Mesenchymal stem cell (in vitro differentiated cells and primary cell): ENCODE data around the gene CD200R1L.

Experiments used
- DNase-seq: peaks from one replicate; pipeline ENCODE4 v3.0.0-alpha.2; 2013
- H2AFZ ChIP-seq: one replicate; pipeline ENCODE4 v1.6.1; 2013; ENCODE audit warnings: low read depth, mild to moderate bottlenecking, control low read depth, inconsistent platforms, low read length, moderate library complexity
- H2AK5ac ChIP-seq: 2 replicates; pipeline ENCODE4 v1.6.1; 2013; ENCODE audit warnings: low read length, moderate library complexity, mild to moderate bottlenecking, inconsistent platforms; ENCODE audit not compliant: severe bottlenecking
- H2BK120ac ChIP-seq: one replicate; pipeline ENCODE4 v1.6.1; 2013; ENCODE audit warnings: low read depth, mild to moderate bottlenecking, inconsistent platforms, low read length, moderate library complexity
- H2BK12ac ChIP-seq, 2 experiments: one replicate each; pipeline ENCODE4 v1.6.1; 2013; ENCODE audit warnings: inconsistent platforms in 2 of 2, low read length in 2 of 2, mild to moderate bottlenecking in 2 of 2, moderate library complexity in 2 of 2, control low read depth in 1 of 2
- H2BK15ac ChIP-seq: one replicate; pipeline ENCODE4 v1.6.1; 2013; ENCODE audit warnings: mild to moderate bottlenecking, low read depth, inconsistent platforms; ENCODE audit not compliant: poor library complexity, severe bottlenecking
- H2BK5ac ChIP-seq: 2 replicates; pipeline ENCODE4 v1.6.1; 2013; ENCODE audit warnings: low read depth, mild to moderate bottlenecking, low read length, control low read depth, inconsistent platforms; ENCODE audit not compliant: poor library complexity, severe bottlenecking
- H3K14ac ChIP-seq, 2 experiments: one replicate each; pipeline ENCODE4 v1.6.1; 2013; ENCODE audit warnings: inconsistent platforms in 2 of 2, low read length in 2 of 2, control low read depth in 1 of 2, mild to moderate bottlenecking in 1 of 2, moderate library complexity in 1 of 2
- H3K18ac ChIP-seq, 2 experiments: one replicate each; pipeline ENCODE4 v1.6.1; 2013; ENCODE audit warnings: inconsistent platforms in 2 of 2, low read length in 2 of 2, control low read depth in 1 of 2, low read depth in 1 of 2, mild to moderate bottlenecking in 1 of 2
- H3K23ac ChIP-seq, 2 experiments: one replicate each; pipeline ENCODE4 v1.6.1; 2013; ENCODE audit warnings: inconsistent platforms in 2 of 2, low read length in 2 of 2, mild to moderate bottlenecking in 2 of 2, moderate library complexity in 2 of 2, control low read depth in 1 of 2
- H3K27ac ChIP-seq: 2 replicates; pipeline ENCODE4 v1.5.1; 2013; ENCODE audit warnings: mild to moderate bottlenecking, moderate library complexity, low read length, control low read depth, inconsistent platforms; ENCODE audit not compliant: poor library complexity, severe bottlenecking
- H3K27me3 ChIP-seq, 2 experiments: 2 replicates each; pipeline versions ENCODE4 v1.6.1 to v1.7.0; 2013; ENCODE audit warnings: low read length in 2 of 2, mild to moderate bottlenecking in 2 of 2, moderate library complexity in 2 of 2, control low read depth in 1 of 2, inconsistent platforms in 1 of 2; ENCODE audit not compliant: control insufficient read depth in 1 of 2, insufficient read depth in 1 of 2
- H3K36me3 ChIP-seq, 2 experiments: 2 replicates each; pipeline versions ENCODE4 v1.6.1 to v1.7.0; 2013; ENCODE audit warnings: low read length in 2 of 2, control low read depth in 1 of 2, inconsistent platforms in 1 of 2, low read depth in 1 of 2, mild to moderate bottlenecking in 1 of 2; ENCODE audit not compliant: insufficient read depth in 2 of 2, control insufficient read depth in 1 of 2
- H3K4ac ChIP-seq, 2 experiments: one replicate each; pipeline ENCODE4 v1.6.1; 2013; ENCODE audit warnings: inconsistent platforms in 2 of 2, low read length in 2 of 2, mild to moderate bottlenecking in 2 of 2, moderate library complexity in 2 of 2, control low read depth in 1 of 2, low read depth in 1 of 2
- H3K4me1 ChIP-seq: 2 replicates; pipeline ENCODE4 v1.6.1; 2013; ENCODE audit warnings: low read depth, low read length, control low read depth; ENCODE audit not compliant: control insufficient read depth, insufficient read depth
- H3K4me2 ChIP-seq: 2 replicates; pipeline ENCODE4 v1.6.1; 2013; ENCODE audit warnings: low read length, mild to moderate bottlenecking, inconsistent platforms; ENCODE audit not compliant: poor library complexity, severe bottlenecking
- H3K4me3 ChIP-seq, 2 experiments: 2 replicates each; pipeline versions ENCODE4 v1.5.1 to v1.7.0; 2013; ENCODE audit warnings: low read length in 2 of 2, mild to moderate bottlenecking in 2 of 2, control low read depth in 1 of 2, low read depth in 1 of 2; ENCODE audit not compliant: insufficient read depth in 1 of 2
- H3K79me1 ChIP-seq: replicated peaks from 2 replicates; pipeline ENCODE4 v1.6.1; 2013; ENCODE audit warnings: mild to moderate bottlenecking, control low read depth, low read length, inconsistent platforms; ENCODE audit not compliant: poor library complexity, severe bottlenecking
- H3K9ac ChIP-seq: 2 replicates; pipeline ENCODE4 v1.7.0; 2013; ENCODE audit warnings: mild to moderate bottlenecking, low read length, moderate library complexity
- H3K9me3 ChIP-seq: 2 replicates; pipeline ENCODE4 v1.7.0; 2013; ENCODE audit warnings: mild to moderate bottlenecking, low read length; ENCODE audit not compliant: control insufficient read depth
- H4K8ac ChIP-seq: one replicate; pipeline ENCODE4 v1.6.1; 2013; ENCODE audit warnings: inconsistent platforms, mild to moderate bottlenecking, low read length, moderate library complexity
- H4K91ac ChIP-seq: one replicate; pipeline ENCODE4 v1.6.1; 2013; ENCODE audit warnings: mild to moderate bottlenecking, low read length, inconsistent platforms
- WGBS: methylation state at CpG from one replicate; pipeline ENCODE4 v1.1.7; 2013; ENCODE audit warnings: mixed read lengths; 5-methylcytosine and 5-hydroxymethylcytosine counted together

The CD200R1L gene

DNA sequence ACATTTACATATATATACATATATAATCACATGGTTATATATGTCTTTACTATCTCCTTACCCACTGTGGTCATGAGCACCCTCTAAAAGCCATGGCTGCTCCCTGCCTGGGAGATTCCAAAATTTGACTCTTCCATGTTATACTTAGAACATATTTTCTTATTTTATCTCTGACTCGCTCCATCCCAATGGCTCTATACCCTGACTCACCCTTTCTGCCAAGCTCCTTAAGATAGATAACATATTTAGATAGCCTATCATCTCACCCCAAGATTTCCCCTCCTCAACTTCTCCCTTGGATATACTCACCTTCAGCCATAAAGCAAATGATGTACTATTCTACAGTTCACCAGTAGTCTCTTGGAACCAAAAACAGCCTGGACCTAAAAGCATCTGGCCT, 65.1 kb downstream of the CD200R1L start:
- no peak for DNase-seq
- Histone ChIP-seq H3K14ac (no peak overlapping the region), H3K27me3 (no peaks in the 10 kb centered on the region), H3K18ac (no peak overlapping the region), H4K8ac (no peak overlapping the region), H2BK15ac (no peak overlapping the region), H3K4me3 (no peak overlapping the region), H2BK120ac (no peak overlapping the region), H3K23ac (no peak overlapping the region), H4K91ac (no peak overlapping the region), H3K79me1 (no peaks in the 10 kb centered on the region), H3K9ac (peak overlapping the region; percentile 28), H3K4ac (no peak overlapping the region), H3K27ac (no peak overlapping the region), H3K36me3 (no peaks in the 10 kb centered on the region), H3K9me3 (no peaks in the 10 kb centered on the region), H2AFZ (no peak overlapping the region), H2AK5ac (no peak overlapping the region), H2BK12ac (no peak overlapping the region), H2BK5ac (no peak overlapping the region), H3K4me1 (no peaks in the 10 kb centered on the region), H3K4me2 (no peak overlapping the region)
- 68% methylated on average over 1 of the region's 1 CpG for WGBS

DNA sequence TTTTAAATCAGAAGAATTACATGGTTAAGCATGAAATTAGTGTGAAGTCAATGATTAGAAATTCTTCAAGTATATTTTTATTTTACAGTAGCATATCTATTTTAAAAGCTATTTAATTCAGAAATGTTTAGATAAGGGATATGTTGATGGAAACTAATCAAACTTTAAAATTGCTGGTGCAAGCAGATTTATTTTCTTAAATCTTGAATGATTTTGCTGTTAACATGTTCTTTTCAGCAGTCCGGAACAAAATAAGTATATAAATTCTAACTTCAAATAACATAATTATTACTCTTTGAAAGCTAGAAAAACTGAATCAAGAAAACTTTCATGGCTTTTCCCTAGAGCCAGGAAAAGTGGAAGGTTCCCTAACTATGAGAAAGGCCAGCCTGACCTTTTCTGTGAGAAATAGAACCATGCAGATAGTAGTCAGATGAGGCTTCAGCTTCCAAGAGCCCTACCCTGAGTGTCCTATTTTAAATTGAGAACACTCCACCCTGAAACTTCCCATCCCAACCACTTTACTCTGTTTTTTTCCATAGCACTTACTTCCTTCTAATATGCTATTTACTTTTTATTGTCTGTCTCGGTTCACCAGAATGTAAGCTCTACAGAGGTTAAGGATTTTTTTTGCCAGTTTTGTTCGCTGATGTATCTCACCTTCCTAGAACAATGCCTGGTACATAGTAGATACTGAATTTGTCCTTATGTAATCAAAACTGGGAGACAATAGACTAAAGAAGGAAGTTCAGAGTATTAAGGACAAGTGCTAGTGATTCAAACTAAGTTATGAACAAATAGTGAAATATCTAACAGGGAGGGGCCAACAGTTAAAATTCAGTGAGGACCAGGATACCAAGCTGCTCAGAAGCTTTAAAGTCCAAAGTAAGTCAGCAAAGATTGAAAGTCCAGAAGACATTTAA, 66.8 kb downstream of the CD200R1L start:
- no peak for DNase-seq
- Histone ChIP-seq H4K8ac (no peak overlapping the region), H2BK5ac (no peak overlapping the region), H3K36me3 (no peaks in the 10 kb centered on the region), H3K27ac (no peak overlapping the region), H3K23ac (no peak overlapping the region), H3K4me1 (no peaks in the 10 kb centered on the region), H4K91ac (no peak overlapping the region), H3K4me2 (no peak overlapping the region), H3K14ac (no peak overlapping the region), H3K9me3 (no peaks in the 10 kb centered on the region), H2AK5ac (no peak overlapping the region), H3K27me3 (no peaks in the 10 kb centered on the region), H3K9ac (peak overlapping the region; percentile 78), H3K18ac (no peak overlapping the region), H2BK120ac (no peak overlapping the region), H2BK12ac (no peak overlapping the region), H3K4ac (no peak overlapping the region), H2AFZ (no peak overlapping the region), H3K79me1 (no peaks in the 10 kb centered on the region), H2BK15ac (no peak overlapping the region), H3K4me3 (no peak overlapping the region)
- WGBS: 100% methylated on average over 1 of the region's 3 CpGs

DNA sequence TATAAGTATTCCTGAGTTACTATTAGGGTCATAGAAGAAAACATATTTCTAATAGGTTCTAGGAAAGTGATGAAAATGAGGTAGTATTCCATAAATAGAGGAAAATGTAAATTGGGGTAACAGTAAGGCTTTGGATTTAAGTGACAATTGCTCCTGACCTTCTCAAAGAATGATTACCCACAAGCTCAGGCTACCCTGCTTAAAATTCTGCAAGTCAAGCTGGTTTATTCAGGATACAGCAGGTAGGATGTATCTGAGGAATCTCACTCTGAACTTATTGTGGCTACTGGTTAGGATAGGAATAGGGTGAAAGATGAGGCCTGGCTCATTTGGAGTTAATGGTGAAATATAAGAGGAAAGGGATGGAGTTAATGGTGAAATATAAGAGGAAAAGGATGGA, 67.7 kb downstream of the CD200R1L start:
- no peak overlapping the region for H3K18ac ChIP-seq

DNA sequence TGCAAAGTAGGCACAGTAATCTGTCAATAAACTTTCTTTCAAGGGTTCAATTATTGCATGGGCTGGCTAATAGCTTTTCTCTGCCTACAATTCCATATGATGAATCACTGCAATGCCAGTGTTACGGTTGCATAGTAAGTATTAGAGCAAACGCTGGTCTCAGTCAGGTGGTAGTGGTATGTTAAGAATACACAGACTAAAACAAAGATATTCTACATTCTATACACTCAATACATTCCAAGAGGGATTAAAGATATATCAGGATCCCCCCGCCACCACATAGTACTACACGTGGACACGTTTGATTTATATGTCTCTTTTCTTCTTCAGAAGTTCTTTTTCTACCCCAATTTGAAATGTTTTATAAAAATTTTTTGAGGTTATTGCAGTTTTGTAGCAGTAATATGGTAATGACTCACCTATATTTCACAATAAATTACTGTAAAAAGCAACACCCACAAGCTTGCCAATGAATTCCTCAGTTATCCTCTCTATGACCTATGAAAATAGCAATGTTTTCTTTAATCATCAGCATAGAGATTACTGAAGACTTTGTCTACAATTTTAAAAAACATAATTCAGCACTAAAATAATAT, 68.2 kb downstream of the CD200R1L start:
- WGBS: 100% methylated on average over 3 of the region's 5 CpGs
- H2BK120ac ChIP-seq: no peak overlapping the region
- DNase-seq: peak; percentile 47
- H3K18ac ChIP-seq: no peak overlapping the region
- no peaks in the 10 kb centered on the region for H3K9me3 ChIP-seq
- H2BK12ac ChIP-seq: no peak overlapping the region
- H2AFZ ChIP-seq: no peak overlapping the region
- no peak overlapping the region for H2BK5ac ChIP-seq
- no peaks in the 10 kb centered on the region for H3K27me3 ChIP-seq
- H3K79me1 ChIP-seq: no peaks in the 10 kb centered on the region
- H2BK15ac ChIP-seq: no peak overlapping the region
- no peak overlapping the region for H3K27ac ChIP-seq
- H3K14ac ChIP-seq: no peak overlapping the region
- H3K4me3 ChIP-seq: no peak overlapping the region
- H3K4ac ChIP-seq: no peak overlapping the region
- H3K36me3 ChIP-seq: no peaks in the 10 kb centered on the region
- no peak overlapping the region for H2AK5ac ChIP-seq
- H3K4me2 ChIP-seq: no peak overlapping the region
- no peak overlapping the region for H3K23ac ChIP-seq
- no peak overlapping the region for H4K91ac ChIP-seq
- H3K9ac ChIP-seq: peak overlapping the region; percentile 78
- no peaks in the 10 kb centered on the region for H3K4me1 ChIP-seq
- no peak overlapping the region for H4K8ac ChIP-seq

More for the DNA sequence above, 67.7 kb downstream of the CD200R1L start:
- Histone ChIP-seq H3K9ac (peak overlapping the region; percentile 78), H3K23ac (no peak overlapping the region), H3K79me1 (no peaks in the 10 kb centered on the region), H3K27ac (no peak overlapping the region), H2BK5ac (no peak overlapping the region), H2AFZ (no peak overlapping the region), H3K27me3 (no peaks in the 10 kb centered on the region), H2AK5ac (no peak overlapping the region), H3K9me3 (no peaks in the 10 kb centered on the region), H3K36me3 (no peaks in the 10 kb centered on the region), H2BK120ac (no peak overlapping the region), H4K91ac (no peak overlapping the region), H3K4ac (no peak overlapping the region), H2BK12ac (no peak overlapping the region), H3K4me2 (no peak overlapping the region), H3K4me3 (no peak overlapping the region), H3K14ac (no peak overlapping the region), H2BK15ac (no peak overlapping the region), H4K8ac (no peak overlapping the region), H3K4me1 (no peaks in the 10 kb centered on the region)
- no peak for DNase-seq
